ENCODE data around the gene TNFRSF25.

TNFRSF25 gene

DNA sequence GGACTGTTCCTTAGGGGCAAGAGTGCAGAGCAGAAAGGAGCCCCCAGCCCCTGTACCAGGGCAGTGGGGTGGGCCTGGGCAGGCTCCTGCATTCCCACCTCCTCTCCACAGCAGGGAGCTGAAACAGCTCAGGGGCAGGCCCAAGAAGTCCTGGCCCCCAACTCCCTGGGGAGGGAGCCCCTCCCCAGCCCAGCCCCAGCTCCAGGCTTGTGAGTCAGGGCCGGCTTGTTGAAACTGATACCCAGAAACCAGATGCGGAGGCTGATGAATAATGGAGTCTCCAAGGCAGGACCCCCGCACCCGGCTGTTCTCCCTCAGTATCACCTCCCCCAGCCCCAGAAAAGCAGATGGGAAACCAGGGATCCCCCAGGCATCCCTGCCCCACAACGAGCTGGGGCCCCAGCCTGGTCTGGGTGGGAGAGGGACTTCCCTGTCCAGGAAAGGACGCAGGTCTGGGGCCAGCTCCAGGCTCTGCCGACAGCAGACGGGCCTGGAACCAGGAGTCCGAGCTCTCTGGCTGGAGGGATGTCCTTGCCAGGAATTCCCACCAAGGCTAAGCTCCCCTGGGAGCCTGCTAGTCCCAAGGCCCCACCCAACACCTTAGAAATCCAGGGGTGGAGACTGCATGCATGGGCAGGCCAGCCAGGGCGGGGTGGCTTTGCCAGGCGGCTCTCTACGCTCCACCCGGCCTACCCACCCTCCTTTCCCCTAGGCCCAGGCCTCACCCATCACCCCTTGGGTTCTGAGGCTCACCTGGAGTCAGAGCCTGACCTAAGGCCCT, 22.8 kb upstream of the TNFRSF25 start:
- in situ Hi-C loops (cut with MboI; ENCODE audit: low sequenced_read_pairs) = no loop called here

DNA sequence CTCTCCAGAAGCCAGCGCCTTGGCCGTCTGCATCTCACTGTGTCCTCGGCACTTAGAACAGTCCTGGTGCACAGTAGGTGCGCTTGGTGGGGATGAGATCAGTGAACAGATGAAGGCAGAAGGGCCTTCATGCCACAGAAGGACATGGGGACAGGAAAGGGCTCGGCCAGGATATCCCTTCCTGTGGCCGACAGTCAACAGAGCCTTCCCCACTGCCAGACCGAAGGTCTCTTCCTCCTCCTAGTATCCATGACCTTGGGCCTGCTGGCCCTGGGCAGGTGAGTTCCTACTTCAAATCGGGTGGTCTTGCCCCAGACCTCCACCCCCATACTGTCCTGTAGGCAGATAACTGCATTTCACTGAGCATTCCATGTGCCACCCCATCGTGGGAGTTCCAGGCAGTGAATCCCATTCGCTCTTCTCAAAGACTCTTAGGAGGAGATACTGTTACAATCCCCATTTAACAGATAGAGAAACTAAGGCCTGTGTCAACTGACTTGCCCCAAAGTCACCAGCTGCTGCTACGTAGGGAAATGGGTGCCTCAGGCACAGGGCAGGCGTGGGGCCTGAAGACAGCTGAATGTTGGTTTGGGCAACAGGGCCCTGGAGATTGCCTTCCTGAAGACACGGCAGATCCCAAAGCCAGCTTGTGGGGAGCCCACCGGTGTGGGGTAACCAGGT, 22.0 kb upstream of the TNFRSF25 start:
- in situ Hi-C loops (cut with MboI; ENCODE audit: low sequenced_read_pairs) = no loop called here

DNA sequence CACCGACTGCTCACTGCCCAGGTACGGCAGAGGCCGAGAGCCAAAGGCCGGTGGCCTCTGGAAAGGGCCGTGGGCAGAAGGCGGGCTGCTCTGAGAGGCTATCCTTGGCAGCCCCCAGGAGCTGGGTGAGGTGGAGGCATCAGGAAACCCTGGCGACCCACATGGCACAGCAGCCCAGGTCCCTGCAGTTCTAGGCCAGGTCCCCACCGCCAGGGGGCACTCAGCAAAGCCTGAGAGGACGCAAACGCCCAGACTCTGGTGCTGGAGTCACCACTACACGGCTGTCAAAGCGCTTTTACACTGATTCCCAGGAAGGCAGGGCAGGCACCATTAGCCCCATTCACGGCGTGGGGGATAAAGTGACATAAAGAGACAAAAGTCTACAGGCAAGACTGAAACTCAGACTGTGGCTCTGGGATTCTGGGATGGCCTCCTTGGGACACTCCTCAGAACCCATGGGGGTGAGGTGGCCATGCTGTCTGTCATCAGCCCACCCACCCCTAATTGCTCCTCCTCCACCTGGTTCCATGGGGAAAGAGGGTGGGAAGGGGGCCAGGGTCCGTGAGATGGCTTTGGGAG, 20.5 kb upstream of the TNFRSF25 start:
- in situ Hi-C loops (cut with MboI; ENCODE audit: low sequenced_read_pairs) = no loop called here

DNA sequence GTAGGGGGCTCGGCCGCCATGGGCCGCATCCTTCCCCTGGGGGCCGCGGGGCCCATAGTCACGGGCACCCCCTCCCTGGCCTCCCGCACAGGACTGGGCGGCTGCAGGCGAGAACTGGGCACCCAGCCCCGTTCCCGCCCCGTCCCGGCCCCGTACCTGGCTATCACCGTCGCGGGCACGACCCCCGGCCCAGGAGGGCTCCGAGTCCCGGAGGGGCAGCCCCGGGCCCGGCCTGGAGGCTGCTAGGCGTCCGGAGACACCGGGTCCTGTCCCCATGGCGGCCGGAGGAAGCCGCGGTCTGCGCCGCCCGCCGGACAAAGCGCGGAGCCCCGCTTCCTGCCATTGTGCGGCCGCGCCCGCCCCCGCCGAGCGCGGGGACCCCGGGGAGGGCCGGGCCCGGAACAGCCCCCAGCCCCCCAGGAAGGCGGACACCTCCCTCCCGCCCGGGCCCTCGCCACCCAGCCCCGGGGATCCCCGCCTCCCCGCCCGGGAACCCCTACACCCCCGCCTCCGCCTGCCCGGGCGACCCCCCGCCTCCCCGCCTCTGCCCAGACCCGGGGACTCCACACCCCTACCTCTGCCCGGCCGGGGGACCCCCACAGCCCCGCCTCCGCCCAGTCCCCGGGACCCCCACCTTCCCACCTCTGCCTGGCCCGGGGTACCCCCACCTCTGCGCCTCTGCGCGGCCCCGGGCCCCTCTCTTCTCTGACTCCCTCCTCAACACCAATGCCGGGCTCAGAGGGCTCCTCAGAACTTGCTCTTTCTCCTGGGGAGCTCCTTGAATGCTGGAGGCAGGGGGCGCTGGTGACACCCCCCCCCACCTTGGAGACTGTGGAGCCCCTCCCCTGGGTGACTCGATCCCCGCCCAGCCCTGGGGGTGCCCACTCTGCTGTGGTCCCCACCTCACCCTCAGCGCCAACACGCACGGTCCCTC, 19.5 kb upstream of the TNFRSF25 start:
- in situ Hi-C loops (cut with MboI; ENCODE audit: low sequenced_read_pairs) = no loop called here

DNA sequence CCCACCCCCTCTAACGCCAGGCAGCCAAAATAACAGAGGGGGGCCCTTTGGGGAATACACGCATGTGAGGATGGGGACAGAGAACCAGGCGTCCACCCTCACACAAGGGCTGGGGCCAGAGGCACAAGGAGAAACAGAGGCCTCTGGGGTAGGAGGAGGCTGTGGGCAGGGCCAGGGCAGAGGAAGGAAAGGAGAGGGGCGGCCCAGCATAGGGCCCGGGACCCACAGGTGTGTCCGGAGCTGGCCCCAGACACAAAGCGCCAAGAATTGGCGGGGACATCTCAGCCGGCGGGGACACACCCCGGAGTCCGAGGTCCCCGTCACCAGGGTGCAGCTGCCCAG, 18.8 kb upstream of the TNFRSF25 start:
- in situ Hi-C loops (cut with MboI; ENCODE audit: low sequenced_read_pairs) = no loop called here

DNA sequence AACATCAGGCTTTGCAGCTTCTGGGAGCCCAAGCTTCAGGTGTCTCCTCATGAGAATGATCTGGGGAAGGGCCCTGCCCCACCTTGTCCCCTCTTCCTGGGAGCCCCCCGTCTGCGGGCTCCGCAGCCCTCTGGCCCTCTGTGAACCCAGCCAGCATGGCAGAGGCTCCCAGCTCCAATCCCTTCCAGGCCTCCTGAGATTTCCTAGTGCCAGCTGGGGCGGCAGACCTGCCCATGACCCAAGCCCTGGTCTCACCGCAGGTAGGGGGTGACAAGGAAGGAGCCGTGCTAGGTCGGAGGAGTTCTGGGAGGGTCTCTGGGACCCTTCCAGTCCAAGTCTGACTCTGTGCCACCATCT, 17.8 kb upstream of the TNFRSF25 start:
- in situ Hi-C loops (cut with MboI; ENCODE audit: low sequenced_read_pairs) = no loop called here

DNA sequence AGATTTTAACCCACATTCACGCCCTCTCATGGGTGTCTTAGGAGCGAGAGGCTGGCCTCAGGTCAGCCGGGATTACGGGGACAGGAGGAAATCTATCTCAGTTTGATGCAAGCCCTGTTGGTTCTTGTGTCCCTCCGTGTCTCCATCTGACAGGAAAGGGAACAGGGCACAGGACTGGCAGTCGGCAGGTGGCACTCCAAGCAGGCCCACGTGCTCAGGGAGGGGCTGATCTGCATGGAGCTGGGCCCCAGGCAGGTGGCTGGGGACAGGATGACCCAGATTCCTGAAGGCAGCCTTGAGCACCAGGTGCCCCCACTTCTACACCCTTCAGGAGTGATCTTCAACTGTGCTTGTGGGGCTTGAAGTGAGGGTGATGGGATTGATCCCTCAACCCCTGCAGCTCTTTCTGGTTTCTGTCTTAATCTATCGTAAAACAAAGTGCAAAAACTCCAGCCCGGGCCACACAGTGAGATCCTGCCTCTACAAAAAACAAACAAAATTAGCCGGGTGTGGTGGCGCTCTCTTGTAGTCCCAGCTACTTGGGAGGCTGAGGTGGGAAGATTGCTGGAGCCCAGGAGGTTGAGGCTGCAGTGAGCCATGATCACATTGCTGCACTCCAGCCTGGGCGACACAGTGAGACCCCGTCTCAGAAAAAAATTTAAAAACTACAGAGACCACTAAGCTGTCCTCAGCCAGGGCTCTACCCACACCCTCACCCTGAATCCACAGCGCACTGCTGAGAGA, 17.2 kb upstream of the TNFRSF25 start:
- in situ Hi-C loops (cut with MboI; ENCODE audit: low sequenced_read_pairs) = no loop called here

DNA sequence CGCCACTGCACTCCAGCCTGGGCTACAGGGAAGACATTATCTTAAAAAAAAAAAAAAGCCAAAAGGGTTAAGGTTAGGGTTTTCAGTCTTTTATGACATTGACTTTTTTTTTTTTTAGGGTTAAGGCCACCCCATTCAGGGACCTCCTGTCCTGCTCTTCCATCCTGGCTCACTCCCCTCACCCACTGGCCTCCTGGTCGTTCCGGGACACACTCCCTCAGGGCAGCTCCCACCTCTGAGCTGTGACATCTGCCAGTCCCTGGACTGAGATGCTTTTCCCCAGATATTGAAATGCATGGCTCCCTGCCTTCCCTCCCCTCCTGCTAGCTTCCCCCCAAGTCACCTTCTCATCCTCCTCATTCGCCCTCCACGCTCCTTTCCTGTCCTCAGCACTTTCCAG, 15.8 kb upstream of the TNFRSF25 start:
- in situ Hi-C loops (cut with MboI; ENCODE audit: low sequenced_read_pairs) = no loop called here

DNA sequence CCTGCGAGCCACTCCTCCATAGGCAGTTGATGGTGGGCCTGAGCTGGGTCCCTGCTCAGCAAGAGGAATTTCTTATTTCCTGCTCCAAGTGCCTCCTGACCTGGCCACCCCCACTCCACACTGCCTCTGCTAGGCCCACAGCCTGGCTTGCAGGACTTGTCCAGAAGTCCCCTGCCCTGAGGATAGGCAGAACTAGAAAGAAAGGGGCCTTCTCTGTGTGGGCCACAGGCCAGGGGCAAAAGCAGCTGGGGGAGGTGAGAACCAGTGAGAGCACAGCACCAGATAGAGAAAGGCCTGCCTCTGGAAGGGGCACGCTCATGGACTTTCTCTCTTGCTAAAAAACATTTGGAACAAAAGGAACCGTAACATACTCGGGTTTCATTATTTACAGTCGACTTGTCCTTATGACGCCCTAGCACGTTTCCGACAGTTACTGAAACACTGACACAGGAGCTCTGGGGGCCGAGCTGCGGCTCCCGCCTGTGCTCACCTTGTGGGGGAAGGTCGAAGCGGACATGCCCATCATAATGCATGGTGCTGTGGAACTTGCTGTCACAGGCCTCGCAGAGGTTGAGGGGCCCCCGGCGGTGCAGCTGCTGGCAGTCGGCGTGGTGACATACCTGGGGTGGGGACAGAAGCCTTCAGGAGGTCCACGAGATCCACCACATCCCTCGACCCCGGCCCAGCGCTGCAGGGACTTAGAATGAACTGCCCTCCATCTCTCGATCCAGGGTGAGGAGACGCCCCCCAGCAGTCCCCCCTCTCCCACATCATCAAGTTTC, 11.3 kb upstream of the TNFRSF25 start:
- in situ Hi-C loops (cut with MboI; ENCODE audit: low sequenced_read_pairs) = no loop called here

DNA sequence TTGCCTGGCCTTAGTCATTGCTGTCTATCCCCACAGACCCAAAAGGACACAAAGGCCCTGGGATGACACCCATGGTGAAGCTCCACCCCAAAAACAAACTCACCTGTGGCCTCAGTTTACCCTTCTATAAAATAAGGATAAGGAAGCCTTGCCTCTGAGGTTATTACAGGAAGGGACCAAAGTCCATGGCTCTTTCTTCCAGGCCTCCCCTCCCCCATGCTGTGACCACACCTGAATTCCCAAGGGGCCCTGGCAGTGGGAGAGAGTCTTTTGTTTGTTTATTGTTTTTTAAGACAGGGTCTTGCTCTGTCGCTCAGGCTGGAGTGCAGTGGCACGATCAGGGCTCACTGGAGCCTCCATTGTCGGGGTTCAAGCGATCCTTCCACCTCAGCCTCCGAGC, 10.5 kb upstream of the TNFRSF25 start:
- in situ Hi-C loops (cut with MboI; ENCODE audit: low sequenced_read_pairs) = no loop called here

DNA sequence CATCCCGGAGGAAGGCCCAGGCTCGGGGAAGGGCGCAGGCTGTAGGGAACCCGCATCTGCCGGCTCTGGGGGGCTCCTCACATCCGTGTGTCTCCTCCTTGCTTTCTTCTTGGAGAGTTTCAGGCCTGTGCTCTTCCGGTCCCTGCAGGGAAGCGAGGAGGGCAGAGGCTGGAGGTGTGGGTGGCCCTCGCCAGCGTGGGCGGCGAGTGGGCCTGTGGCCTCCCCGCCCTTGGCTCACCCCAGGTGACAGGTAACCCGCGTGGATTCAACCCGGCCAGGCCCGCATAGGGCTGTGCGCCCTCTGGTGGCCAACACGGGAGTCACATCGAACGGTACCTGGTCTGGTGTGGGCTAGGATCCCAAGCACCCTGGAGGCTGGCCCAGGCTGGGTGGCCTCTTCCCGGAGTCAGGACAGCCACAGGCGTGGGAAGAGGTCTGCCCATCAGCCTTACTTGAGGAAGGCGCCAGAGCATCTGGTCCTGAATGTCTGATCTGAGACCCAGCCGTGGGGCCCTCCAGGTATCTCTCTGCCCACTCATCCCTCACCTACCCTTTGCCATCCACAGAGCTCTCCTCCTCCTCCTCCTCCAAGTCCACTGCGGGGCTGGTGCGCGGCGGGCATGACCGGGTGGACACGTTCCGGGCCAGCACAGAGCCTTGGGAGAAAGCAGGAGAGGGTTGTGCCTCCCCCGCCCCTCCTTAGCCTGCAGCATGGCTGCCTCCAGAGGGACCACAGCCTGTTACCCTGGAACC, 9.6 kb upstream of the TNFRSF25 start:
- in situ Hi-C loops (cut with MboI; ENCODE audit: low sequenced_read_pairs) = no loop called here

DNA sequence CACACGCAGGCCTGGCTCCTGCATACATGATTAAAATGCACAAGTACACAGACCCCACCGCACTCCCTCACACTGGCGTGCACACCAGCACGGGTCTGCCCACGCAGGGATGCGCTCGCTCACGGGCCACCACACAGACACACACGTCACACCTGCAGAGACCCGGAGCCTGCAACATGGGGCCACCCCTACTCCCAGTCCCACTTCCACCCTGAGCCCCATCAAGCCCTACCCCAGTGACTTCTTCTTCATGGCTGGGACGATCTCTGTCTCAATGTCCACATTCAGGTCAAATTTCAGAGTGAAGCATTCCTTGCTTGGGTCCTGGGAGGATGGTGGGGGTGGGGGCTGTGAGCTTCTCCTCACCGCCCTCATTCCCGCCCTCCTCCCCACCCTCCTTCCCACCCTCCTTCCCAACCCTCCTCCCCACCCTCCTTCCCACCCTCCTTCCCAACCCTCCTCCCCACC, 8.9 kb upstream of the TNFRSF25 start:
- in situ Hi-C loops (cut with MboI; ENCODE audit: low sequenced_read_pairs) = no loop called here

DNA sequence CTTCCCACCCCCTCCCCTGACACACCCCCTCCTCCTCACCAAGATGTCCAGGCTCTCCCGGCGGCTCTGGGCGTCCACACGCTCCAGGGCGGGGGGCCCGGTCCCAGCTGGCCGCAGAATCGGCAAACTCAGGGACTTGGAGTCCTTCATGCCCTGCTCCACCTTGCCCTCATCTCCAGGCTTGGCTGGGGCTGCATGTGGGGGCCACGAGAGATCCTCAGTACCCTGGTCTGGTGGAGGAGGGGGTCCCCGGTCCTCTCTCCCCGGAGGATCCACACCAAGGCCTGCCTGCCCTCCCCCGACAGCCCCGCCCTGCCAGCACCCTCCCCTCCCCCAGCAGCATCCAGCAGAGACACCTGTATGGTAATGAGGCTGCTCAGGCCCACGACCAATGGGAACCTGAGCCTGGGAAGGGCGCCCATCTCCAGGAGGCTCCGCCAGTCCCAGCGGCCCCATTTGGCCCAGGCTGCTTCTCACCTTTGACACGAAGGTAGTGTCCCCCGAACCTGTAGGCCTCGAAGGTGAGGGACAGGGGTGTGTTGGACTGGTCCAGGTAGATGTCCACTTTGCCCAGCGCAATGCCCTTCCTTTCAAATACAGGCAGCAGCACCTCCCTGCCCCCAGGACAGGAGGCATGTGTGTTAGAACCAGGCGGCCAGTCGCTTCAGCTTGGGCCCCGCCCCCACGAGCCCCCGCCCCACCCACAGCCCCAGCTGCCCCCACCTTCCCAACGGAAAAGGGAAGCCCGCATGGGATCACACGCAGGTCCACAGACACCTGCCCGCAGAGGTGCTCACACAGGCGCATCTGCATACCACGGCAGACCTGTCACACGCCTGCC, 8.2 kb upstream of the TNFRSF25 start:
- in situ Hi-C loops (cut with MboI; ENCODE audit: low sequenced_read_pairs) = no loop called here

DNA sequence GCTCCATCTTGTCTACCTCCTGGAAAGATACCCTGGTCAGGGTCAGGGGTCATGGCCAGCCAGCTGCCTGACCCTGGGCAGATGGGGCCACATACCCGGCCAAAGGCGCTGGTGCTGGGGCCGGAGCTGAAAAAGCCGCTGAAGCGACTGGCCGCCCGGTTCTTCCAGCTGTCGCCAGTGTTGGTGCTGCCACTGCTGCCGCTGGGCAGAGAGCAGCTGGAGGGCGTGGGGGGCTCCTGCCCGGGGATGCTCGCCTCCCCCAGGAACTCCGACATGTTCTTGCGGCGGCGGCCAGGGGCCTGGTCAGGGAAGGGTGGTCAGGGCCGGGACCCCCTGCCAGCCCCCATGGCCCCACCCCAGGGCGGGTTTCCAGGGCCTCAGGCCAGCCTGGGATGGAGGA, 7.2 kb upstream of the TNFRSF25 start:
- in situ Hi-C loops (cut with MboI; ENCODE audit: low sequenced_read_pairs) = no loop called here

DNA sequence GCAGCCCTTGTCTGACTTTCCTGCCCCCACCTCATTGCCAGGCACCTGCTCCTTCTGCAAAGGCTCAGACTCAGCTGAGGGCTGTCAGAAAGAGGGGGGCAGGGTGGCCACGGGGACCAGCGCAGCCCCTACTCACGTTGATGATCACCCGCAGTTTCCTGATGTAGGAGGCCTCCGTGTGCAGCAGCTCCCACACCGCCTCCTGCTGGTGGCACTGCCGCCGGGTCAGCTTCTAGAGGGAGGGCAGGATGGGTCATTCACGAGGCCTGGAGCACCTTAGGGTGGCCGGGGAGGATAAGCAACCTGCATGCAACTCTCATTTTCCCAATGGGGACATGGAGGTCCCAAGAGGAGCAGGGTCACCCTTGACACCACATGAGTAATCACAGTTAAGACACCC, 6.4 kb upstream of the TNFRSF25 start:
- in situ Hi-C loops (cut with MboI; ENCODE audit: low sequenced_read_pairs) = no loop called here

DNA sequence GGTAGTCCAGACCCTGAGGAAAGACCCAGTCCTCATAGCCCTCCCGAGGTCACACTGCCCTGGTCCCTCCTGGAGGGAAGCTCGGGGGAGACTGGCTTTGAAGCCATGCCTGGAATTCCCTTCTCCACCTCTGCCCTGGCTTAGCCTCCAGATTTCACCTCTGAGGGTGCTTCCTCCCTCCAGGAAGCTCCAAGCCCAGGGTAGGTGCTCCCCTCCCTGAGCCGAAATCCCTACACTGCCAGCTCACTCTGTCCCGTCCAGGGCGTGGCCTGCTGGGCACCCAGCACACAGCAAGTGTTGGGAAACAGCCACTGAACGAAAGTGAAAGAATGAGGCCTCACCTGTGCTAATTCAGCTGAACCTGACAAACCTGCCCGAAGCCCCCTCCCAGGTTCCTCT, 6.0 kb upstream of the TNFRSF25 start:
- in situ Hi-C loops (cut with MboI; ENCODE audit: low sequenced_read_pairs) = no loop called here

DNA sequence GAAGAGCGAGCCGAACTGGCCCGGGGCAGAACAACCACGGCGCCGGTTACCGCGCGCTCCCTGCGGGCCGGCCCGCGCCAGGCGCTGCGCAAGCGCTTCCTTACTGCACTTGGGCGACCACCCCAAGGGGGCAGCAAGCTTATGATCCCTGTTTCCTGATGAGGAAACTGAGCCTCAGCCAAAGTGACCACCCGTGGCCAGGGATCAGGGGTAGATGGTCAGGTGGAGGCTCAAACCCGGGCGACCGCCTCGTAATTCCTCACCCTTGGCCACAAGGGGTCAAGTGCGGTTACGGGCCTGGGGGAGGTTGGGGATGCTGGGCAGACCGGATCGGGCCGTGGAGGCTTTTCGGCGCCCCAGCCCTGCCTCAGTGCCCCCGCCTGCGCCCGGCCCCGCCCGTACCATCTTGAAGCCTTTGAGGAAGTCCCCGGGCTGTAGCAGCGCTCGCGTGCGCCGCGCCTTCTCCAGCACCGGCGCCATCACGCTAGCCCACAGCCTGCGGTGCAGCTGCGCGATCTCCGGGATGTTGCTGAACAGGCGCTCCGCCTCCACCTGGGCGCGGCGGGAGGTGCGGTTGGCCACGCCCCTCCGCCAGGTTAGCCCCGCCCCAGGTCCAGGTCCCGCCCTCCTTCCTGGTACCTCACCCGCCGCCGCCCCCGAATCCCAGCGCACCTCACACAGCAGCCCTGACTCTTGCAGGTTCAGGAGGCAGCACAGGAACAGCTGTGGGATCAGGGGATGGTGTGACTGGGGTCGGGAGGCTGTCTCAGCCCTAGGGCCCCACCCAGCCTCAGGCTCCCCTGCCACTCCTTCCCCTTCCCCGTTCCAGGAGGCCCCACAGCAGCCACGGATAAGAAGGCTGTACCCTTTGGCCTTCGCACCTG, 5.4 kb upstream of the TNFRSF25 start:
- in situ Hi-C loops (cut with MboI; ENCODE audit: low sequenced_read_pairs) = no loop called here

Data from HL-60/S4 treated with retinoic acid at 250 ng/mL for 4 days and 3 days (cell line).